Measurements from ENCODE around the gene PDZD2. TPM values are rescaled to one million over a fixed set of nuclear protein-coding genes. Genes with fewer than 3 reads are reported as not detected.

The PDZD2 gene
- total and polyA plus RNA-seq, 12 donors: 2.2 to 10.3 (median 5.0) TPM

GRCh38 chr5:31957151-31957550, 318.2 kb downstream of the PDZD2 start:
- WGBS, 4 donors: 88 to 92% (median 90%) methylated on average over 9 of the region's 9 CpGs
- no peak for DNase-seq
- Histone ChIP-seq H3K4me1 (replicated peaks in 1 of 2) (no peaks in the 10 kb centered on the region), H3K9me3 (replicated peaks in 1 of 3) (no peaks in the 10 kb centered on the region), H3K4me3 (no peak overlapping the region), H3K27ac (no peak overlapping the region), H3K36me3 (replicated peaks in 1 of 2) (no peaks in the 10 kb centered on the region), H3K27me3 (no peaks in the 10 kb centered on the region)
- intact Hi-C loops (cut with DNase I): no loop called here
- TF ChIP-seq, protein P1, sequence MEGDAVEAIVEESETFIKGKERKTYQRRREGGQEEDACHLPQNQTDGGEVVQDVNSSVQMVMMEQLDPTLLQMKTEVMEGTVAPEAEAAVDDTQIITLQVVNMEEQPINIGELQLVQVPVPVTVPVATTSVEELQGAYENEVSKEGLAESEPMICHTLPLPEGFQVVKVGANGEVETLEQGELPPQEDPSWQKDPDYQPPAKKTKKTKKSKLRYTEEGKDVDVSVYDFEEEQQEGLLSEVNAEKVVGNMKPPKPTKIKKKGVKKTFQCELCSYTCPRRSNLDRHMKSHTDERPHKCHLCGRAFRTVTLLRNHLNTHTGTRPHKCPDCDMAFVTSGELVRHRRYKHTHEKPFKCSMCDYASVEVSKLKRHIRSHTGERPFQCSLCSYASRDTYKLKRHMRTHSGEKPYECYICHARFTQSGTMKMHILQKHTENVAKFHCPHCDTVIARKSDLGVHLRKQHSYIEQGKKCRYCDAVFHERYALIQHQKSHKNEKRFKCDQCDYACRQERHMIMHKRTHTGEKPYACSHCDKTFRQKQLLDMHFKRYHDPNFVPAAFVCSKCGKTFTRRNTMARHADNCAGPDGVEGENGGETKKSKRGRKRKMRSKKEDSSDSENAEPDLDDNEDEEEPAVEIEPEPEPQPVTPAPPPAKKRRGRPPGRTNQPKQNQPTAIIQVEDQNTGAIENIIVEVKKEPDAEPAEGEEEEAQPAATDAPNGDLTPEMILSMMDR (IDR thresholded peaks at IDR 0.05): no peak
- no peak for TF ChIP-seq POLR2A (IDR thresholded peaks at IDR 0.05)

- WGBS, 4 donors: 58 to 76% (median 62%) methylated on average over 5 to 6 of the region's 6 CpGs
- peak overlapping the region in 1 of 5 donors; percentile 65 for H3K27ac ChIP-seq
- H3K4me1 ChIP-seq (replicated peaks in 1 of 2): peaks cover 0 to 10% of the 10 kb centered on the region in 2 donors
- intact Hi-C loops (cut with DNase I): no loop called here
- TF ChIP-seq, protein P1 (IDR thresholded peaks at IDR 0.05): no peak
- no peak for TF ChIP-seq POLR2A (IDR thresholded peaks at IDR 0.05)
- H3K27me3 ChIP-seq: no peaks in the 10 kb centered on the region
- H3K4me3 ChIP-seq: no peak overlapping the region
- H3K36me3 ChIP-seq (replicated peaks in 1 of 2): no peaks in the 10 kb centered on the region
- H3K9me3 ChIP-seq (replicated peaks in 1 of 3): no peaks in the 10 kb centered on the region
- no peak for DNase-seq
Measured at GRCh38 chr5:31962351-31962751, 323.4 kb downstream of the PDZD2 start.

- Histone ChIP-seq H3K27me3 (no peaks in the 10 kb centered on the region), H3K36me3 (replicated peaks in 1 of 2) (no peaks in the 10 kb centered on the region), H3K27ac (peak overlapping the region in 1 of 5 donors; percentile 65), H3K4me3 (no peak overlapping the region), H3K9me3 (replicated peaks in 1 of 3) (no peaks in the 10 kb centered on the region), H3K4me1 (replicated peaks in 1 of 2) (peaks cover 0 to 10% of the 10 kb centered on the region in 2 donors)
- no peak for TF ChIP-seq POLR2A (IDR thresholded peaks at IDR 0.05)
- TF ChIP-seq, protein P1 (IDR thresholded peaks at IDR 0.05): no peak
- DNase-seq: no peak
- intact Hi-C loops (cut with DNase I): no loop called here
- 49 to 70% (median 52%) methylated on average over 3 of the region's 3 CpGs for WGBS, 4 donors
Measured at GRCh38 chr5:31962871-31963307, 324.0 kb downstream of the PDZD2 start.

- Histone ChIP-seq H3K27ac (peak overlapping the region in 1 of 5 donors; percentile 65), H3K4me1 (replicated peaks in 1 of 2) (peaks cover 0 to 10% of the 10 kb centered on the region in 2 donors), H3K36me3 (replicated peaks in 1 of 2) (no peaks in the 10 kb centered on the region), H3K27me3 (no peaks in the 10 kb centered on the region), H3K9me3 (replicated peaks in 1 of 3) (no peaks in the 10 kb centered on the region), H3K4me3 (no peak overlapping the region)
- DNase-seq: peak in 1 of 7 donors; percentile 3
- 51 to 74% (median 67%) methylated on average over 10 to 13 of the region's 13 CpGs for WGBS, 4 donors
- TF ChIP-seq, protein P1 (IDR thresholded peaks at IDR 0.05): no peak
- TF ChIP-seq POLR2A (IDR thresholded peaks at IDR 0.05): no peak
- intact Hi-C loops (cut with DNase I): no loop called here
Measured at GRCh38 chr5:31963358-31964006, 324.6 kb downstream of the PDZD2 start.
